Measurements from ENCODE around the gene TRPC5OS.

TRPC5OS gene

GRCh38 chrX:111914398-111915090, 38.6 kb downstream of the TRPC5OS start:
- DNase-seq: no peak

- DNase-seq: no peak
Measured at GRCh38 chrX:111917591-111917990, 41.6 kb downstream of the TRPC5OS start.

- DNase-seq: no peak
Measured at GRCh38 chrX:111928456-111928855, 52.5 kb downstream of the TRPC5OS start.

Data from NCI-H226 (cell line).